Inflammatory macrophage (primary cell): ENCODE measurements around the gene MALAT1.
A peak's percentile ranks its signal among the peaks of the same experiment; 100 is the strongest.

Source experiments
- DNase-seq, 2 donors: peaks; one replicate each; pipeline ENCODE4 v3.0.0-alpha.2; 2020 to 2022

MALAT1 gene

DNA sequence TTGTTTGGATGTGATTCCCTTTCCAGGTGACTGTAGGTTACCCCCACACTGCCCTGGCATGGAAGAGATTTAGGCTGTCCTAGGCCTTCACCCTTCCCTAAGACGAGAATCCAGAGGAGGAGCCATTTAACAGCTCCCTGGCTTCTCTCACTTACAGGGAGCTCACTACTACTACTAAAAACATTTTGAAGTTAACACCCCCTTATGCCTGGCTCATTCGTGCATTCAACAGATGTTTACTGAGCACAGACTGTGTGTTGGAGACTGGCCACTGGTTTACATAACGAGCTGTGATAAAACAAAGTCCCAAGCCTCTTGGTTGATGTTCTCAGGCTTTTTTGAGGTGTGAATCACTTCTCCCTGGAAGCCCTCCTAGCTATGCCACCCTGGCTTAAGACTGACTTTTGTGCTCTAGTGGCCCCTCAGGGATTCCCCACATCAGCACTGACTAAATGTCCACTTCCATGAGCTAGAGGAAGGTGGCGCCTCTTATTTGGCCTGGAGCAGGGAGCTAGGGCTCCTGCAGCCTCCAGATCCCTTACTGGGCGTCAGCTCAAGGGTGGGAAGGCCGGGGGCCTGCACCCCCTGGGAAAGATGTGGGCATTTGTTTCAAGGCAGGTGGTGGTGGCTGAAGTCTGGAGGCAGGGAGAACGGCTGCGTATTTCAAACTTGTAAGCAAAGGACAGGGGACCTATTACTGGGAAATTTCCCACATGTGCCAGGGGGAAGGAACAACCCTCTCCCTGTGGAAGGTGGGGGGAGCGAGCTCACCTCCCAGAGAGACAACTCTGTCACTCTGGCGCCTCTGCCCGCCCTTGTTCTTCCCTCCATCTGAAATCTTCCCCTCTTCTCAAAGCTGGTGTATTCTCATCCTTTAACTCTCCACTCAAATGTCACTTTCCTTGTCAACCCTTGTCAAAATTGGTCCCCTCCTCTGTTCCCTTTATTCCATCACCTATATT lies 19.4 kb upstream of the MALAT1 start:
- DNase-seq, result peak in 1 of 2 donors; percentile 37

DNA sequence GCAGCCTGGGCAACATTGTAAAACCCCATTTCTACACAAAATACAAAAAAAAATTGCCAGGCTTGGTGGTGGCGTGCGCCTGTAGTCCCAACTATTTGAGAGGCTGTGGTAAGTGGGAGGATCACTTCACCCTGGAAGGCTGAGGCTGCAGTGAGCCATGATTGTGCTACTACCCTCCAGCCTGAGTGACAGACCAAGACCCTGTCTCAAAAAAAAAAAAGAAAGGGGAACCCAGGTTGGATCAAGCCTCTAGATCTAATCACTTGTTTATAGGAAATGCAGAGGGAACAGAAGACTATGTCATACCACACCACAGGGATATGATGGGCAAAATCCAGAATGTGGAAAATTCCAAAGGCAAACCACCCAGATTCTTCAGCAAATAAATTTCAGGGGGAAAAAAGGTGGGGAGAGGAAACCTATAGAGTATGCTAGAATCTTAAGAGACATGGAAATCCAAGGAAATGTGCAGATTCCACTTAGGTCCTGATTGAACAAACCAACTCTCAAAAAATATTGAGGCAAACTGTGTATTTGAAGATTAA lies 16.5 kb upstream of the MALAT1 start:
- DNase-seq, result no peak

DNA sequence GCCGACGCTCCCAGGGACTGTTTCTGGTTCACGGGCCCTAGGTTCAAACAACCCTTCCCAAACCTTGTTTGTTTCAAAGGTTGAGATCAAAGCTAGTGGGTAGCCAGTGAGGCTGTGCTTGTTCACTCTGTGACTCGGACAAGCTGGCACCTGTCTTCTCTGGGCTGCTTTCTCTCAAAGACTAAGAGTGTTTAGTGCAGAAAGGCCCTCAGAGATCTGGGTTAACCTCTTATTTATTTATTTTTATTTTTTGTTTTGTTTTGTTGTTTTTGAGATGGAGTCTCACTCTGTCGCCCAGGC lies 13.0 kb upstream of the MALAT1 start:
- DNase-seq, result no peak

DNA sequence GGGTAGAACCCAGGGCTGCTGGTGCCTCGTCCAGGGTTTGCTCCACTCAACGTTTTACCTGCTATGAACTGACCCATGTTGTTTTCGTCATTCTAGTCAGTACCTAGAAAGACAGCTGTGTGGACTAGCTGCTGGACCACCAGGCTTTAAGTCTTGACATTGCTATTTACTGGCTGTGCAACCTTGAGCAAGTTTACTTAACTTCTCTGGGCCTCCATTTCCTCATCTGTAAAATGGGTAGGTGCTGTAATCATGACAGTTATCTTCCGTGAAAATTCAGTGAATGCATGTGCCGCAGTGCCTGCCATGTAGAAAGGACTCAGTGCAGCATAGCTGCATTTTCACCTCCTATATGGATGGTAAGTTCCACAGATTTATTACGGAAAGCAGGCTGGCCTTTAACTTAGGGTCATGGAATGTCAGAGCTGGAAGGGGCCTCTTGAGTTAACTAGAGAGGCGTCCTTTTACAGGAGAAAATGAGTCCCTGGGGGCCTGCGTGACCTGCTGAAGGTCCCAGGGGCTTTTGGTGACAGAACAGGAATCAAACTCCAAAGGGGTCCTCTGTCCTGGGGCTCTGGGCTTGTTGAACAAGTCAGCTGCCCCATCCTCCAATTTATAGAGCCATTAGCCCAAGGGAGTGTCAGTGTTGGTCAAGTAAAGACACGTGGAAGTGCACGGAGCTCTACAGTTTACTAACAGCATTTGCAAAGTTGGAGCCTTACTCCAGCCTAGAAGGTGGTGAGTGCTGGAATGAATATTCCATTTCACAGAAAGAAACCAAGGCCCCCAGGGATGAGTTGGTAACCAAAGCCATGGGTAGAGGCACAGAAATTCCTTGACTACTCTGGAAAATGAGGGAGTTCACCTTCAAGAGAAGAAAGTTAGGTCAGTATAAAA lies 12.0 kb upstream of the MALAT1 start:
- no peak for DNase-seq

DNA sequence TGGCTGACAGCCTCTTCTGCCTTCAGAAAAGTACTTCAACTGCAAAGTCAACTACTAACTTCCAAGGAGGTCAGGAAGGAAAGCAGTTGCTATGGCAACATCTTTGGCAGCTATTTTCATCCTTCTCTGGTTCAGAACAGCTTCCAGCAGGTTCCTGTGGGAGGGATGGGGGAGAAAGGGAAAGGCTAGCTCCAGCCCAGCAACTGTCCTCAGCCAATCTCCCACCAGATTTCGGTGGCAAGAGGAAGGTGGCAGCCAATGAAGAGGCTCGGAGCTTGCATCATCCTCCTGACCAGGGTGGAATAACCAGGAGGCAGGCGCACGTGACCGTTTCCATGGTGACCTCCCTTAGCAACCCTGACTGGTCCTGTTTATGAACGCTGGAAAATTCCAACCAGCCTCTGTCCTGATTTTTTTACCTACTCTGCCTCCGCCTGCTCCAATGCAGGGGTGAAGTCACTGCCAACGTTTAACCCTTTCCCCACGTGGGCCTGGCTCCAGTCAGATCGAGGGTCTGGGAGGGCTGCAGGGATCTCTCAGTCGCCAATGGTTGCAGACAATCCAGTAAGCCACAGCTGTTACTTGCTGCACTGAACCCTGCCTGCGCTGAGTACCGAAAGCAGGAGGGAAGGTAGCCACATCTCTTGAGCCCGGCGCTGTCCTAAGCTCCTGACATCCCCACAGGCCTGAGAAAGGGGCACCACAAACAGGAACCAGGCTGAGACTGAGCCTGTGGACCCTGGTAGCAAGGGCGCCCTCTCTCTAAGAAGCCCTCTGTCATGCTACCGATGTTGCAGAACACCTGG lies 11.2 kb upstream of the MALAT1 start:
- DNase-seq, result peak; percentile 95 to 98

DNA sequence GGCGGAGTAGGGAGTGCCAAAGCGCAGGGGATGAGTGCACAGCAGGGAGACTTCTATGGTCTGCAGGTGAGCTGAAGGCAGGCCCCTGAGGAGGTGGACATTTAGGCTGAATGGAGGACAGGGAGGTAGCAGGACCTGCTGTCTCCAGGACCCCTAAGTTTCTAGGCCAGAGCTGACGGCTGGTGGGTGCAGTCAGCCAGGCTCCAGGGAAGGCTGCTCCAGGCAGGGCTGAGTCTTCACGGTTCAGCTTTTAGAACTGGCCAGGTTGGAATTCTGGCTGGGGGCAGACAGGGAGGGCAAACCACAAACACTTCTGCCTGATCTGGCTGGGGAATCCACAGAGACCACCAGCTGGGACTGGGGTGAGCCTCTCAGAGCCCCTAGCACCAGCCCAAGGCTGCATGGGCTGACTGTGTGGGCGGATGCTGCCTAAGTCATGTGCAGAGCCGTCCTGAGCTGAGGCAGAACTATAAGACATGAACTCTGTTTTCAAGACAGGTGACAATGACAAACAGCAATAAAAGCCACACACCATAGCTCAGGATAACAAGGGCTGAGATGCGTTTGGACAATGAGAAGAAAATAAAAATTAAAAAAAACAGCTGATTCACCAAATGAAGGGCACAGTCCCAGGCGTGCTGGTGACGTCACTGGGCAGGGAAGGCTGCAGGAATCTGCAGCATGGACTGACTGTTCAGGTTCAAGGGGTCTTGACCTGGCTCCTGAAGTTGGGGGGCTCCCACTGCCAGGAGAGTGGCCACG lies 10.4 kb upstream of the MALAT1 start:
- DNase-seq, result peak; percentile 5 to 45

DNA sequence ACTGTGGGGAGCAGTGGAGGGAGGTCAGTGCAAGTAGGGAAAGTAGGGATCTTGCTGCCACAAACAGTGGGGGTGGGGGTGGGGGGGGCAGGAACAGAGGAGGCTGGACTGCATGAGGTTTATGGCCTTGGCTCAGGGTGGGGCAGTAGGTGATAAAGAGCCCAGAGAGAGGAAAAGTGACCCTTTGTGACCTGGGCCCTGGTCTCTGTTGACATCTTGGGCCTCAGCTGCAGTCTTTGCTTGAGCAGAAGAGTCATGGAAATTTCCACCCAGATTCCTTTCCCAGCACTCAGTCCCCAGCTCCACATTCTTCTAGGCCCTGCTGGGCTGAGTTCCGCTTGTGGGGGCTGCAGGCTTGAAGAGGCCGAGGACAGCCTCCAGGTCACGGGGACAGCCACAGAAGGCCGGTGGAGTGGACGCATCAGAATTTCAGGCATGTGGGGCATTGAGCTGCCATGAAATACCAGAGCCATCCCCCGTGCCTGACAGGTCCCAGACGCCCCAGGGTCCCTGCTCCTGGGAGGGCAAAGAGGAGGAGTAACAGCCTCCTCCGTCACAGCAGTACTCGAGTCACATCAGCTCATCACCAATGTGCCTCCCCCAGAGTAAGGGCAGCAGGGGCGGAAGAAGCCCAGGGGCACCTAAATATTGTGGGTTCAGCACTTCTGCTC lies 9.7 kb upstream of the MALAT1 start:
- DNase-seq, result no peak

DNA sequence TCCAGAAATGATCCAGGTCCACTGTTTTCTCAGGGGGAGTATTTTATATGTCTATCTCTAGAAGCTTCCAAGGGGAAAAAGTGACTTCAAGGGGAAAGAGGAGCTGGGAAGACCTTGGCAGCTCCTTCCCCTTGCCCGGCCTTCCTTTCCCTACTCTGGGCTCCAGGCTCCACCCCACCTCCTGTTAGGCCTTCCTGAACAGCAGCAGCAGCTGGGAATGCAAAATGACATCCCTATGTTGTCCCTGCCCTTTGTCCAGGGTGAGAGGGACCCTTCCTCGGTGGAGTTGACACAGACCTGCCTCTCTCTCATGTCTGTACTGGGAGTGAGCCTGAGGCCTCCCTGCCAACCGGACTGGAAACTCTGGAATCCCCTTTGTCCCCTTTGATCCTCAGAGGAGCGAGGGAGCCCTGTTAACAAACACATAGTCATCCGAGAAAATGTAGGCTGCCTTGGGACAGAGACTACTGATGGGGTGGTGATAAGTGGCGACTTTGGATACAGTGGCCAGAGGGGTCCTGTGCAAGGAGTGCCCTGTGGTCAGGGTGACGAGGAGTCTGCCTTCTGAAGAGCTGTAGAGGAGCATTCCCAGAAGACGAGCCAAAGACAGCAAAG lies 9.0 kb upstream of the MALAT1 start:
- no peak for DNase-seq

DNA sequence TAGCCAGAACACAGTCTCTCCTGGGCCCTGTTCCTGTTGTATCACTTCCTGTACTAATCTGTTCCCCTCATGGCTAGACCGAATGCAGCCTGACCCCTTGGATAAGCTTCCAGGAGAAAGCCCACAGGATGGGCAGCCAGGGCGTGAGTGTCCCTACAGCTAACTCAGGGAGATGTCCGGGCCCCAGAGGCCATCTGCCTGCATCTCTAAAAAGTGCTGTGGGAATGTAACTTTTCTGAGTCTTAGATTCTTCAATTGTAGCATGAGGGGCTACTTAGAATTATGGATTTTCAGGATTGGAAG lies 7.7 kb upstream of the MALAT1 start:
- no peak for DNase-seq

DNA sequence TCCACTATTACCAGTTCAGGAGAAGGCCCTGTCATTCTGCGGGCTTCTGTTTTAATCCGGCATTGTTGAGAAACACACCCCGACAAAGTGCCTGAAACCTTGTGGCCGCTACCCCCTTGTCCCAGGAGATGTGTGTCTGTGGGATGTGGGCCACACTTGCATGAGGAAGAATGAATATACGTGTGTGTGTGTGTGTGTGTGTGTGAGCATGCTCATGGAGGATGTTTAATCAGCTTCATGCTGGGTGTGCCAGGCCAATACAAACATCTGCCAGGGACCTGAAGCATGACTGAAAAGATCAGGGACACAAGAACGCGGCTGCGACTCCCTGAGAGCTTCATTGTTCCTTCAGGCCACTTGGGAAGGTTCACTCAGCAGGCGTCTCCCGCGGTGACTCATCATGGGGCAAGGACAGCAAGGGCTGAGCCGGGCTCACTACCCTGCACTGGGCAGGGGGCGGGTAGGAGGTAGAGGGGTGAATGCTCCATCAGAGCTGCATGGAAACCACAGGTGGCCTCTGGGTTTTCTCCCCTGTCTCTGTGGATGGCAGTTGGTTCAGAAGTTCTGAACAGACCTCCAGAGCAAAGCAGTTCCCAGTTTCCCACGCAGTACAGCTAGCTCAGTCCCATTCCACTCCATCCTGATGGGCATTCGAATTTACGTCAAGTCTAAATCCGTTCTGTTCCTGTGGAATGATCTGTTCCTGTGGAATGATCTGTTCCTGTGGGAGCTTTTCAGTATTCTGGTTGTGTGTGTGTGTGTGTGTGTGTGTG lies 7.0 kb upstream of the MALAT1 start:
- DNase-seq, result peak; percentile 59 to 68

DNA sequence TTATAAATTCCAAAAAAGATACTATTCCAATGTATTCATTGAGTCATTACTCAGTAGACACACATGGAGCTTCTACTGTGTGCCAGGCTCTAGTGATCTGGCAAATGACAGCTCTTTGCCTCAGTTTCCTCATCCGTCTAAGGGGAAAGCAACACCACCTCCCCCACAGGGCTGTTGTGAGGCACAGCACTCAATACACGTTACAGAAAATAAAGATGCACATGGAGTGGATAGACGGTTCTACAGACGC lies 6.5 kb upstream of the MALAT1 start:
- DNase-seq, result no peak

DNA sequence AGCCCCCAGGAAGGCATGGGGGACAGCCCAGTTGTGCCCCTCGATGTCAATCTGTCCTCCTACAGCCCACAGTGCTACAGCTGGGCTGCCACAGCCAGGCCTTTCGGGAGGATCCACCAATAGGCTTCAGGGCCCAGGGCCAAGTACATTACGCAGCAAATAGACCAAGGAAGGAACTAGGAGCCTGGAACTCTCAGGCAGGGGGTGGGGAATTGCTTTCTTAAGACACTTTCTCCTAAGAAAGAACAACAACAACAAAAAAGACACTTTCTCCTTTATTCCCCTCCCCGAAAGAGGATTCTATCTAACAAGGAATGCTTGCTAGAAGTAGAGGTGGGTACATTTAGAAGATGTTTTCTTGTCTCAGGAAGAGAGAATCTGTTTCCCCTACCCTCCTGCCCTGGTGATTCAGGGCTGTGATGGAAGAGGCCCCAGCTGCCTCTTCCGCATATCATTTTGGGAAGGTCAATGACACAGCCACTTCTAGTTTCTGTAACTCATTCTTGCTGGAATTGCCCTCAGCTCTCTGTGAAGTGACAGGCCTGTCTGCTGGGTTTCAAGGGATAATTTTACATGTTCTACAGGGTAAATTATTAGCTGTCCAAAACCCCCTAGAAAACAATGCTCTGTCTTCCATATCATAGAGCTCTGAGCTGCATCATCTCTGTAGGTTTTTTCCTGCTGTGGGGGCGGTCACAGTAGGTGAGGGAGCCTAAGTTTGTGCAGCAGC lies 6.0 kb upstream of the MALAT1 start:
- DNase-seq, result peak; percentile 83 to 88

DNA sequence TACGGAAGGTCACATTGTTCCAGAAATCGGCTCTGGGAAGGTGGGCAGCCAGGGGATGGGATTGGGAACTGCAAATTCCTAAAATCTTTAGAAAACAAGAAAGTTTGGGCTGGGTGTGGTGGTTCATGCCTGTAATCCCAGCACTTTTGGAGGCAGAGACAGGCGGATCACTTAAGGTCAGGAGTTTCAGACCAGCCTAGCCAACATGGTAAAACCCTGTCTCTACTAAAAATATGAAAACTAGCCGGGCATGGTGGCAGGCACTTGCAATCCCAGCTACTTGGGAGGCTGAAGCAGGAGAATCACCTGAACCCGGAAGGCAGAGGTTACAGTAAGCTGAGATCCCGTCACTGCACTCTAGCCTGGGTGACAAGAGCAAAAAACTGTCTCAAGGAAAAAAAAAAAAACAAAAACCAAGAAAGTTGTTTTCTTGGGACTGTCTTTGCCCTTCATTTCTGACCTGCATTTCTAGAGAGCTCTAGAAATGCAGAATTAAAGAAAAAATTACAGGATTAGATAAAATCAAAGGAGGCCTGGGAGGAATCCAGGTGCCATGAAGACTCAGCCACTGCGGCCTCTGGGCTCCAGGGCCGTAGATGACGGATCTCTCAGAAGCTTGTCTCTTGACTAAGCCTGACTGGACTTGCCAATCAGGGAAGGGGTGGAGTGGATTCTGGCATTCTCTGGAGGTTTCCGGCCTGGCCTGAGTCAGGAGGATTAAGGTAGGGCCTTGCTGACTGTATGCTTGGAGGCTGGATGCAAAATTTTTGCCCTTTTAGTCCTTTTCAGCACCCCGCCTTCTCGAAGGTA lies 5.3 kb upstream of the MALAT1 start:
- peak in 1 of 2 donors; percentile 34 for DNase-seq

DNA sequence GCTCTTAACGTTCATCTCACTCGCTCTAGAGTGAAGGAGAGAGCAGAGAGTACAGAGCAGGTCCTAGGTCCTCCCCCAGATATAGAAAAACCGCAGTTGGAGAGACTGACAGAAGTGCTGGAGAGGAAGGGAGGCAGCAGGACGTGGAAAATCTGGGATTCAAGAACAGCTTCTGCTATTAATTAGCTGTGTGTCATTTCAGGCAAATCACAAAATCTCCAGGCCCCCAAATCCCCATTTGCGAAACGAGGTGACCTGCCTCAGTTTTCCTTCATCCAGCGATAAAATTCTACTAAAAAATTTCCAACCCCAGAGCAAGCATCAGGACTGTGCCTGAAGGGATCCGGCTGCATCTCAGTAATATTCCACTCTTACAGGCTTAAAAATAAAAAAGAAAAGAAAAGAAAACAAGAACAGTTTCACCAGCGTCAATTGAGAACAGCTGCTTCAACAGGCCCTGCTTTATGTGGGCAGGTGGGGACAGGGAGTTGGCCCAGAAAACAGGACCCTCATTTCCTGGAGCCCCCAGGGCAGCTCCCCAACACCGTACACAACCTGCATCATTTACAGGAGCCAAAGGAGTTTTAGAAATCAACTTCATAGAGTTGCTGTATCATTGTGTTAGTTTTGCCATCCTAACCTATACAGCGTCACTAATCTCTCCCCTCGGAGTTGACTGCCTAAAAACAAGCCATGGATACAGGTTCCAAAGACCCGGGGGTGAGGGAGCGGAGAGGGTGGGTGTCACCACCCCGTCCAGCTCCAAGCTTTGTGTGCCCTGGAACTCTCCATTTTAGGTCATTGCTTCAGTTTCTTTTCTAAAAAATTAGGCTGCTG lies 2.3 kb upstream of the MALAT1 start:
- no peak for DNase-seq

DNA sequence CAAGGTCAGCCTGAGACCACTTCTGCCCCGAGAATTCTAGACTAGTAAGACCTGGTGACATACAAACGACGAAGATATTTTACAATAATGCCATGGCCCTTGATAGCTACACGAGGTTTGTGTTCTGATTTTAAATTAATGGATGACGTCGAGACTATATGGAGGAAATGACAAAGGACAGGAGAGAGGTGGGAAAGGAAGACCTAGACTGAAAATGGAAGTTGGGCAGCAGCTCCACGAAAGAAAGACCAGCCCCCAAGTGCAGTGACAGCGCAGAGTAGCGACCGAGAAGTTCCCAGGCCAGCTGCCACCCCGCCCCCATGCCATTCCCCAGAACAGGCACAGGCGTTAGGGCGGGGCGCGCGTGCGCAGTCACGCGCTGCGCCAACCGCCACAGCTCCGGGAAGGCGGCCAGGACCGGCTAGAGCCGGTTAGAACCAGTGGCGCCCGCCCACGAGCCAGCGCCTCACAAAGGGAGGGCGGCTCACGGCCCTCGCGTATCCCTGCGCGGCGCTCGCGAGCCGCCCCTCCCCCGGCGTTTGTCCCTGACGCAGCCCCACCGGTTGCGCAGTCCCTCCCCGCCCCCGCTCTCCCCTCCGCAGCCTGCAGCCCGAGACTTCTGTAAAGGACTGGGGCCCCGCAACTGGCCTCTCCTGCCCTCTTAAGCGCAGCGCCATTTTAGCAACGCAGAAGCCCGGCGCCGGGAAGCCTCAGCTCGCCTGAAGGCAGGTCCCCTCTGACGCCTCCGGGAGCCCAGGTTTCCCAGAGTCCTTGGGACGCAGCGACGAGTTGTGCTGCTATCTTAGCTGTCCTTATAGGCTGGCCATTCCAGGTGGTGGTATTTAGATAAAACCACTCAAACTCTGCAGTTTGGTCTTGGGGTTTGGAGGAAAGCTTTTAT lies 1.5 kb upstream of the MALAT1 start:
- peak; percentile 99 to 100 for DNase-seq

DNA sequence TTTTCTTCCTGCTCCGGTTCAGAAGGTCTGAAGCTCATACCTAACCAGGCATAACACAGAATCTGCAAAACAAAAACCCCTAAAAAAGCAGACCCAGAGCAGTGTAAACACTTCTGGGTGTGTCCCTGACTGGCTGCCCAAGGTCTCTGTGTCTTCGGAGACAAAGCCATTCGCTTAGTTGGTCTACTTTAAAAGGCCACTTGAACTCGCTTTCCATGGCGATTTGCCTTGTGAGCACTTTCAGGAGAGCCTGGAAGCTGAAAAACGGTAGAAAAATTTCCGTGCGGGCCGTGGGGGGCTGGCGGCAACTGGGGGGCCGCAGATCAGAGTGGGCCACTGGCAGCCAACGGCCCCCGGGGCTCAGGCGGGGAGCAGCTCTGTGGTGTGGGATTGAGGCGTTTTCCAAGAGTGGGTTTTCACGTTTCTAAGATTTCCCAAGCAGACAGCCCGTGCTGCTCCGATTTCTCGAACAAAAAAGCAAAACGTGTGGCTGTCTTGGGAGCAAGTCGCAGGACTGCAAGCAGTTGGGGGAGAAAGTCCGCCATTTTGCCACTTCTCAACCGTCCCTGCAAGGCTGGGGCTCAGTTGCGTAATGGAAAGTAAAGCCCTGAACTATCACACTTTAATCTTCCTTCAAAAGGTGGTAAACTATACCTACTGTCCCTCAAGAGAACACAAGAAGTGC lies 661 bp upstream of the MALAT1 start:
- peak; percentile 79 to 81 for DNase-seq
